CD14-positive monocyte (primary cell): ENCODE data around the gene ATG101. TPM values are rescaled to one million over a fixed set of nuclear protein-coding genes. Genes with fewer than 3 reads are reported as not detected.

Source experiments
- DNase-seq, 3 donors: peaks; one replicate each; pipeline ENCODE4 v3.0.0-alpha.2; 2011 to 2022
- H2AFZ ChIP-seq: 2 replicates; pipeline ENCODE4 v1.6.0; 2012; ENCODE audit warnings: mild to moderate bottlenecking, low read depth, low read length, inconsistent platforms; ENCODE audit not compliant: insufficient read depth, poor library complexity, severe bottlenecking
- H3K27ac ChIP-seq, 2 donors: 1 replicate in 1 of 2; 2 replicates in 1 of 2; pipeline ENCODE4 v1.5.1; 2012 to 2013; ENCODE audit warnings: low read length in 2 of 2, control low read depth in 1 of 2, inconsistent platforms in 1 of 2, low read depth in 1 of 2, mild to moderate bottlenecking in 1 of 2
- H3K27me3 ChIP-seq, 2 donors: one replicate each; pipeline versions ENCODE4 v1.6.0 to v1.6.1; 2011 to 2013; ENCODE audit warnings: low read length in 2 of 2; ENCODE audit not compliant: control insufficient read depth in 2 of 2, insufficient read depth in 2 of 2
- H3K36me3 ChIP-seq, 2 donors: replicated peaks in 1 of 2; 1 replicate in 1 of 2; 2 replicates in 1 of 2; pipeline versions ENCODE4 v1.5.1 to v1.6.1; 2012 to 2013; ENCODE audit warnings: low read length in 2 of 2, control low read depth in 1 of 2, inconsistent platforms in 1 of 2, mild to moderate bottlenecking in 1 of 2; ENCODE audit not compliant: insufficient read depth in 2 of 2, control insufficient read depth in 1 of 2
- H3K4me1 ChIP-seq, 2 donors: 1 replicate in 1 of 2; 2 replicates in 1 of 2; pipeline versions ENCODE4 v1.5.1 to v1.6.1; 2012 to 2013; ENCODE audit warnings: low read length in 2 of 2, control low read depth in 1 of 2, inconsistent platforms in 1 of 2, mild to moderate bottlenecking in 1 of 2, moderate library complexity in 1 of 2; ENCODE audit not compliant: insufficient read depth in 2 of 2, control insufficient read depth in 1 of 2
- H3K4me2 ChIP-seq: replicated peaks from 2 replicates; pipeline ENCODE3; 2012; ENCODE audit warnings: low read length, moderate library complexity, mild to moderate bottlenecking; ENCODE audit not compliant: poor library complexity, severe bottlenecking; ENCODE audit errors: extremely low read depth
- H3K4me3 ChIP-seq, 3 experiments: fragments of 200-600 bp in 1 of 3; sonication (generic) in 1 of 3; replicated peaks in 1 of 3; 1 replicate in 2 of 3; 2 replicates in 1 of 3; pipeline ENCODE4 v1.5.1; 2011 to 2013; ENCODE audit warnings: low read length in 3 of 3, mild to moderate bottlenecking in 3 of 3, control low read depth in 2 of 3, low read depth in 2 of 3, inconsistent platforms in 1 of 3, moderate library complexity in 1 of 3
- H3K79me2 ChIP-seq: 2 replicates; pipeline ENCODE4 v1.6.0; 2012; ENCODE audit warnings: mild to moderate bottlenecking, control low read depth, inconsistent platforms, low read length, moderate library complexity; ENCODE audit not compliant: insufficient read depth
- H3K9ac ChIP-seq: 2 replicates; pipeline ENCODE4 v1.6.0; 2017; ENCODE audit warnings: low read length, mild to moderate bottlenecking; ENCODE audit not compliant: insufficient read depth, poor library complexity, severe bottlenecking
- H3K9me3 ChIP-seq, 2 donors: replicated peaks in 1 of 2; 1 replicate in 1 of 2; 2 replicates in 1 of 2; pipeline versions ENCODE4 v1.5.1 to v1.6.1; 2012 to 2013; ENCODE audit warnings: low read length in 2 of 2, control low read depth in 1 of 2; ENCODE audit not compliant: control insufficient read depth in 1 of 2, insufficient read depth in 1 of 2
- H4K20me1 ChIP-seq: 2 replicates; pipeline ENCODE4 v1.6.0; 2012; ENCODE audit warnings: mild to moderate bottlenecking, low read length, control low read depth, moderate library complexity; ENCODE audit not compliant: insufficient read depth
- H3K27ac Mint-ChIP-seq, 7 donors: one replicate each; pipeline ENCODE4 v1.8.0; 2020; ENCODE audit warnings: mild to moderate bottlenecking in 7 of 7, mixed read lengths in 7 of 7, moderate library complexity in 6 of 7, inconsistent platforms in 2 of 7
- H3K27me3 Mint-ChIP-seq, 3 donors: one replicate each; pipeline ENCODE4 v1.8.0; 2021 to 2022; ENCODE audit warnings: low read depth in 3 of 3, mild to moderate bottlenecking in 3 of 3, mixed read lengths in 3 of 3, moderate library complexity in 3 of 3, inconsistent platforms in 1 of 3
- H3K36me3 Mint-ChIP-seq, 2 donors: one replicate each; pipeline ENCODE4 v1.8.0; 2020; ENCODE audit warnings: mixed read lengths in 2 of 2, inconsistent platforms in 1 of 2, mild to moderate bottlenecking in 1 of 2
- H3K4me1 Mint-ChIP-seq: one replicate; pipeline ENCODE4 v1.8.0; 2020; ENCODE audit warnings: mild to moderate bottlenecking, mixed read lengths
- H3K4me3 Mint-ChIP-seq, 2 donors: one replicate each; pipeline ENCODE4 v1.8.0; 2020; ENCODE audit warnings: mild to moderate bottlenecking in 2 of 2, mixed read lengths in 2 of 2, moderate library complexity in 1 of 2
- H3K9me3 Mint-ChIP-seq, 7 donors: one replicate each; pipeline ENCODE4 v1.8.0; 2020 to 2022; ENCODE audit warnings: mixed read lengths in 7 of 7, mild to moderate bottlenecking in 6 of 7, moderate library complexity in 6 of 7, inconsistent platforms in 2 of 7
- CTCF ChIP-seq: fragments of 200-600 bp; IDR thresholded peaks from one replicate; pipeline ENCODE4 v1.8.0; 2022; ENCODE audit warnings: antibody characterized with exemption, mild to moderate bottlenecking
- WGBS: methylation state at CpG from one replicate; pipeline ENCODE4 v1.1.5; 2013; ENCODE audit warnings: missing lambda C conversion rate; ENCODE audit not compliant: insufficient coverage; 5-methylcytosine and 5-hydroxymethylcytosine counted together
- intact Hi-C, 2 donors: fragments of 100-400 bp; cut with micrococcal nuclease; formaldehyde crosslinking; loops; one replicate each; pipeline versions ENCODE4 v1.15.0 to v1.15.1; 2023
- polyA minus RNA-seq: library from RNA; depleted of rRNA, polyadenylated mRNA; stranded (reverse); fragments of >200 nt; gene quantifications from 2 replicates; pipeline ENCODE4 v1.2.3, GENCODE V29; 2012
- polyA plus RNA-seq, 3 donors: library from polyadenylated mRNA; depleted of rRNA in 1 of 3; unstranded in 2 of 3; stranded (reverse) in 1 of 3; fragments of 300-500 nt in 2 of 3; fragments of >200 nt in 1 of 3; fragmentation: Illumina TruSeq in 2 of 3; gene quantifications; 1 replicate in 2 of 3; 2 replicates in 1 of 3; pipeline ENCODE4 v1.2.3, GENCODE V29; 2012 to 2021
- total RNA-seq, 12 experiments: library from RNA in 1 of 12; stranded (reverse) in 1 of 12; fragments of 120-200 nt in 1 of 12; gene quantifications; one replicate each; pipeline ENCODE4 v1.2.4 and lab custom pipeline; 2013 to 2026; ENCODE audit warnings: mixed read lengths in 6 of 12, inconsistent platforms in 1 of 12

ATG101 gene
- total RNA-seq (2013): 46.4 TPM
- polyA plus RNA-seq (100 to 1,000 TPM in 1 of 3 donors, 10 to 100 TPM in 2; 20.5 to 120 (median 26.4) TPM), polyA minus RNA-seq (36.6 and 44.0 TPM in 2 replicates), total RNA-seq (lab: John Stamatoyannopoulos, UW) (16.3 to 35.9 (median 25.5) reads per million in 11 experiments)

GRCh38 chr12:52069327-52070184 is at the start of gene ATG101:
Gene ATG101, plus strand, starts transcription at chr12:52069978. Its CDS starts 3,673 bp downstream, at chr12:52073651.
- H3K4me1 Mint-ChIP-seq: peaks cover 50% of the 10 kb centered on the region
- H3K27me3 Mint-ChIP-seq: peaks cover 2 to 20% (median 20%) of the 10 kb centered on the region in 3 donors

More at GRCh38 chr12:52069327-52070184, at the start of gene ATG101:
- under 1% methylated on average over 45 of the region's 60 CpGs for WGBS
- Mint-ChIP-seq H3K4me3 (peak within 1 kb of the TSS; percentile 95 to 96), H3K27ac (peak within 1 kb of the TSS; percentile 92 to 100 (median 99)), H3K9me3 (peaks cover 0 to 2% (median 0%) of the 10 kb centered on the region in 7 donors), H3K36me3 (peaks cover 25 to 26% of the 10 kb centered on the region in 2 donors)
- peaks cover 20 to 21% of the 10 kb centered on the region in 2 donors for H3K4me1 ChIP-seq
- H4K20me1 ChIP-seq: peaks cover 21% of the 10 kb centered on the region
- peak within 1 kb of the TSS; percentile 85 for H2AFZ ChIP-seq
- H3K9ac ChIP-seq: peak within 1 kb of the TSS; percentile 85
- H3K79me2 ChIP-seq: peaks cover 39% of the 10 kb centered on the region
- DNase-seq: peak; percentile 93 to 94 (median 93)
- peak within 1 kb of the TSS; percentile 52 to 92 for H3K27ac ChIP-seq
- peak; percentile 65 for TF ChIP-seq CTCF
- peak within 1 kb of the TSS; percentile 63 to 93 (median 89) for H3K4me3 ChIP-seq
- H3K36me3 ChIP-seq: peaks cover 22 to 27% of the 10 kb centered on the region in 2 donors
- intact Hi-C loops: loop anchor here (1.0 to 5.0 kb wide), 5 partner anchors 14 to 45 kb away; partner anchors contain the start of gene NR4A1 (in 1 of the 2)
- H3K9me3 ChIP-seq: no peaks in the 10 kb centered on the region
- H3K27me3 ChIP-seq: peaks cover 0 to 5% of the 10 kb centered on the region in 2 donors
- peak within 1 kb of the TSS; percentile 83 for H3K4me2 ChIP-seq
